GM12874 (cell line): ENCODE data around the gene CHD2.

Experiments
- TF ChIP-seq, protein P1 (sequence below): IDR thresholded peaks from 2 replicates; pipeline ENCODE4 v1.5.1; 2011; ENCODE audit warnings: low read depth, mild to moderate bottlenecking, control low read depth, low read length, moderate library complexity; ENCODE audit not compliant: insufficient read depth

Gene CHD2

DNA sequence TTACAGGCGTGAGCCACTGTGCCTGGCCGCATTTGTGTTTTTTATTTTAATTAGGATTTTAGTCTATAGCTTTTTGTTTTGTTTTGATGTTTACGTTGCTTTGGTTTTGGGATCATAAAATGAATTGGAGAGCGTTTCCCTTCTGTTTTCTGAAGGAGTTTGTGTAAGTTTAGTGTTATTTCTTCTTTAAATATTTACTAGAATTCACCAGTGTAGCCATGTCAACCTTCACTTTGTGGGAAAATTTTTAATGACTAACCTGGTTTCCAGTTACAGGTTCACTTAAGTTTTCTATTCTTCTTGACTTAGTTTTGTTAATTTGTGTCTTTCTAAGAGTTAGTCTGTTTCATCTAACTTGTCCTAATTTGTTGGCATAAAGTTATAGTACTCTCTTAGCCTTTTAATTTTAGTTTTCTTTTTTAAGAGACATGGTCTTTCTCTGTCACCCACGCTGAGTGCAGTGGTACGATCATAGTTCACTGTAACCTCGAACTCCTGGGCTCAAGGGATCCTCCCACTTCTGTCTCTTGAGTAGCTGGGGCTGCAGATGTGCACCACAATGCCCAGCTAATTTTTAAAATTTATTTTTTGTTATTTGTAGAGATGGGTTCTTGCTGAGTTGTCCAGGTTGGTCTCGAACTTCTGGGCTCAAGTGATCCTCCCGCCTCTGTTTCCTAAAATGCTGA lies 61.0 kb downstream of the CHD2 start:
- TF ChIP-seq, protein P1, sequence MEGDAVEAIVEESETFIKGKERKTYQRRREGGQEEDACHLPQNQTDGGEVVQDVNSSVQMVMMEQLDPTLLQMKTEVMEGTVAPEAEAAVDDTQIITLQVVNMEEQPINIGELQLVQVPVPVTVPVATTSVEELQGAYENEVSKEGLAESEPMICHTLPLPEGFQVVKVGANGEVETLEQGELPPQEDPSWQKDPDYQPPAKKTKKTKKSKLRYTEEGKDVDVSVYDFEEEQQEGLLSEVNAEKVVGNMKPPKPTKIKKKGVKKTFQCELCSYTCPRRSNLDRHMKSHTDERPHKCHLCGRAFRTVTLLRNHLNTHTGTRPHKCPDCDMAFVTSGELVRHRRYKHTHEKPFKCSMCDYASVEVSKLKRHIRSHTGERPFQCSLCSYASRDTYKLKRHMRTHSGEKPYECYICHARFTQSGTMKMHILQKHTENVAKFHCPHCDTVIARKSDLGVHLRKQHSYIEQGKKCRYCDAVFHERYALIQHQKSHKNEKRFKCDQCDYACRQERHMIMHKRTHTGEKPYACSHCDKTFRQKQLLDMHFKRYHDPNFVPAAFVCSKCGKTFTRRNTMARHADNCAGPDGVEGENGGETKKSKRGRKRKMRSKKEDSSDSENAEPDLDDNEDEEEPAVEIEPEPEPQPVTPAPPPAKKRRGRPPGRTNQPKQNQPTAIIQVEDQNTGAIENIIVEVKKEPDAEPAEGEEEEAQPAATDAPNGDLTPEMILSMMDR: no peak

DNA sequence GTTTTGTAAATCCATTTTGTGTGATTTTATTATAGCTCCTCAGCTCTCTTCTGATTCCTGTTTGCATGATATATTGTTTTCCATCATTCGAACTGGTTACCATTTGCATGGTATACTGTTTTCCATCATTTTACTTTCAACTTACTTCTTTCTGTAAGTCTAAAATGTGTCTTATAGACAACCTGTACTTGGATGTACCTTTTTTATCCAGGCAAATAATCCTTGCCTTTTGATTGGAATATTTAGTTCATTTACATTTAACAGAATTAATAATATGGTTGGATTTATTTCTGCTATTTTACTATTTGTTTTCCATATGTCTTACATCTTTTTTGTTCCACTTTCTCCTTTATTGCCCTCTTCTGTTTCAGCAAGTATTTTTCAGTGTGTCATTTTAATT lies 62.8 kb downstream of the CHD2 start:
- TF ChIP-seq, protein P1: no peak

DNA sequence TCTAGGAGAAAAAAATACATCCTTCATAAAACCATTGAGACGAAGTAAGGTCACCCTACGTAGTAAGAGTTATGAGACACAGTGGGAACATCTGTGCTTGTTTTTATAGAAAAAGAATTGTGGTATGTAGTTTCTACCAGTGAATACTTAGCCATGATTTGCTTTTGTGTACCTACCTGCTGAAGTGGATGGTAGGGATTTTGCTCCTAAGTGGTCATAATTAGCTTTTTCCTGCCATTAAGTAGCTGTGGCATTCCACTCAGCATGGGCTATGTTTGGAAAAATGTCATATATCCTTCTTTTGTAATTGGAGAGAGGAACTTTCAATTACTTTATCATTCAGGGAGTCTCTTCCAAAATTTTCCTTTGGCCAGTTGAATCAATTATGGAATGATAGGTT lies 63.7 kb downstream of the CHD2 start:
- TF ChIP-seq, protein P1: no peak

DNA sequence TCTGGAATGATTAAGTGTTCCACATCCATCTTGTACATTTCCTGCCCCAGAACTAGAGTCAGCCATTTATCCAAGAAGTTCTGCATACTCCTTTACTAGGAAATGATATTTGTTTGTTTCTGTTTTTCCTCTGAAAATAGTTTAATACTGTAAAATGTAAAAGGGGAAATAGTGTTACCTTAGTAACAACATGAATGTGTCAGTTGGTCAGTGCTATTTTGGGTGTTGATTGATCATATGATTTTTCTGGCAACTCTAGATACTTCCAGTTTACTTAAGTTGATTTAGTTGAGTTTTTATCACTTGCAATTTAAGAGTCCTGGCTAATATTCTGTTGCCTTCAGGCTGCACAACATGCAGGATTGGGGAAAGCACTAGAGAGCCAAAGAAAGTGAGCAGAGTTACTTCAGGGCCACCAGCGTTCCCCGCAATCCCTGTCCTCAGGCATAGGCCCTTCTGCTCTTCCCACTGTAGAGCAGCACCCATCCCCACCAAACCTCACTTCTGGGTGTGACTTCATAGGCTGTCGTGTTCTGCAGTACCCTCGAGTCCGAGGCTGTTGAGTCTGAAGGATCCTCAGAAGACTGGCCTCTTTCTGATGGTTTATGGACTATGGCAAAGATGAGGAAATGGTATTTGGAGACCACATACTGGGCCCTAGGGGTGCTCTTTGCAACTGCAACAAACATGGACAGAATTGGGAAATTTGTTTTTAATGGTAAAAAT lies 69.0 kb downstream of the CHD2 start:
- TF ChIP-seq, protein P1: no peak

DNA sequence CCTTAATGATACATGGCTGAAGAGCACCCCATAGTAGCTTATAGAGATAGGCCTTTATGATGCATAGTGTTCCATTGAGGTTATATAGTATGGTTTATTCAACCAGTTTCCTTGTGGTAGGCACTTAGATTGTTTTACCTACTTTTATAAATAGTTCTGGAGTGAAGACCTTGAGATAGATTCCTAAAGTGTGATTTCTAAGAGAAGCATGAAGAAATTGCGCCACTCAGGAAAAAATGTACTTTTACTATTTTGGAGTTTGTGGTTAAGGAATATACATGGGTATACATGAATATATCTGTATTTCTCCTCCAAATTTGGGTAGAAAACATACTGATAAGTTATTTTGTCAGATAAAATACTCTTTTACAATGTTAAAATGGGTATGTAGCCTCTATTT lies 70.5 kb downstream of the CHD2 start:
- TF ChIP-seq, protein P1: no peak

DNA sequence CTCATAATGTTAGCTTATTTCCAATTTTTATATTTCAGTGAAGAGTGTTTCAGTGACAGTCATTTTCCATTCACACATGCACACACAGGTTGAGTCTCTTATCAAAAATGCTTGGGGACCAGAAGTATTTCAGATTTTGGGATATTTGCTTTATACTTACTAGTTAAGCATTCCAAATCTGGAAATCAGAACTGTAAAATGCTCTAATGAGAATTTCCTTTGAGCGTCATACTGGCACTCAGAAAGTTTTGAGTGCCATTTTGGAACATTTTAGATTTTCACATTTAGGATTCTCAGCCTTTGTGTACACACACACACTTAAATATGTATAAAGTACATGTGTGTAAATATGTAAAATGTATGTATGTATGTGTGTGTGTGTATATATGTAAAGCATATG lies 71.0 kb downstream of the CHD2 start:
- TF ChIP-seq, protein P1: no peak

DNA sequence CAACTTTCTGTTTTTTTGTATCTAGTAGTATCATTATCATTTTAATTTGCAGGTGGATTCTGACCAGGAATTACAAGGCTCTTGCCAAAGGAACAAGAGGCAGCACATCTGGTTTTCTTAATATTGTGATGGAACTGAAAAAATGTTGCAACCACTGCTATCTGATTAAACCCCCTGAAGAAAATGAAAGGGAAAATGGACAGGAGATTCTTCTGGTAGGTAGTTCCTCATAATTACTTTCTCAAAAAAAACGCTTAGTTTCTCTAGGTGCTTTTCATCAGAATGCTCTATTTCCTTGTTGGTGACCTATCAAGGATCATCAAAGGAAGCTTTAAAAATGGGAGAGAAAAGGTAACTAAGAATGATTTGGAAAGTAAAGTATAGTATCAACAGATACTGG lies 71.6 kb downstream of the CHD2 start:
- TF ChIP-seq, protein P1: no peak
